Peyer's patch (tissue), 4 donors: ENCODE data around the gene RNF157.

ENCODE experiments used
- CTCF ChIP-seq, 6 experiments: fragments of 450-650 bp in 4 of 6; fragments of 200-600 bp in 2 of 6; sonication (generic) in 1 of 6; IDR thresholded peaks; one replicate each; pipeline ENCODE4 v1.5.1; 2017 to 2019; ENCODE audit warnings: antibody characterized with exemption in 6 of 6, mild to moderate bottlenecking in 3 of 6, moderate library complexity in 1 of 6
- POLR2A ChIP-seq, 2 donors: fragments of 450-650 bp; IDR thresholded peaks; one replicate each; pipeline ENCODE4 v1.5.1; 2017; ENCODE audit warnings: antibody characterized with exemption in 2 of 2, mild to moderate bottlenecking in 2 of 2, moderate library complexity in 2 of 2

GRCh38 chr17:76253841-76254240, 13.5 kb upstream of the RNF157 start:
- no peak for TF ChIP-seq CTCF (IDR thresholded peaks at IDR 0.05)
- TF ChIP-seq POLR2A (IDR thresholded peaks at IDR 0.05) = no peak
